ENCODE measurements around the gene CCDC188.
A peak's percentile ranks its signal among the peaks of the same experiment; 100 is the strongest.

Gene CCDC188

DNA sequence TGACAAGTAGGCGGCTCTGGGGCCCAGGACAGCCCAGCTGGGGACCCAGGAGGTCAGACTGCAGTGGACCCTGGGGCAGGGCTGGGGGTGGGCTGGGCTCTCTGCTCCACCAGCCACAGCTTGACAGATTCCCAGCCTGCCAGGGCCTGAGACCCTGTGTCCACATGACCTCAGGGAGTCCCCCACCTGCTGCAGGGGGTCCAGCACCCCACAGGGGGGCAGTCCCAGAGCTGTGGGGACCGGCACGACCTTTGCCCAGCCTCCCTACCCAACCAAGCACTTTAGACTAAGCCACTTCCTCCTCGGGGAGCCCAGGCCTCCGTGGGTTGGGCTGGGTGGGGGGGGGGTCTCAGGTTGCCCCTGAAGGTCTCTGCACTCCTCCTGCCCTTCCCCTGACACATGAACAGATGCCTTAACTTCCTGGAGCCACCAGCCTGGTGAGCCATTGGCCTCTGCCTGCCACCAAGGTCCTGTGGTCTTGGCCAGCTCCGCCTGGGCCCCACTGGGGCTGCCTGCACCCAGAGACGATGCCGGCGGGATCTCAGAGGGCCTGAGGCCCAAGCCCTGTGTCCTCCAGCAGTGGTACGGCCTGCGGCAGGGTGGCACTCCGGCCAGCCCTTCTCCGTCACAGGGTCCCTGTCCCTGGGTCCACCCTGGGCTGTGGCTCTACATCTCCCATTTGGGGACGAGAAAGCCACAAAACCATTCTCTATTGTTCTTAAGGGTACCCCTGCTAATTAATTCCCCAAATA, 3.4 kb downstream of the CCDC188 start:
- no peak for DNase-seq (ENCODE audit: low read depth)

DNA sequence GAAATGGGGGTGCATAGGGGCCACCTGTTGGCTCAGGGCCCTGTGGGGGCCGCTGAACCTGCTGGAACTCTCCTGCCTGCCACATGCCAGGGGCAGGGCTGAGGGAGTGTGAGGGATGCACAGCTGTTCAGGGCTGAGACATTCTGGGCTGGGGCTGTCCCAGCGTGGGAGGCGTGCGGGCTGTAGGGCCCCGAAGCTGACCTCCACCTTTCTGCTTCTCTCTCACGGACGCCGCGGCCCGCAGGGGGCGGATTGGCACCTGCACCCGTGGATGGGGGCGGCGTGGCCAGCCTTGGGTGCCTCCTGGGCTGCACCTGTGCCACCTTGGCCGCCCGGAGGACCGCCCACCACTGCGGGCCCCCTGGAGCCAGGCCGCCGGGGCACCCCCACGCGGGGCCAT, 4.1 kb downstream of the CCDC188 start:
- DNase-seq (ENCODE audit: low read depth), result no peak

DNA sequence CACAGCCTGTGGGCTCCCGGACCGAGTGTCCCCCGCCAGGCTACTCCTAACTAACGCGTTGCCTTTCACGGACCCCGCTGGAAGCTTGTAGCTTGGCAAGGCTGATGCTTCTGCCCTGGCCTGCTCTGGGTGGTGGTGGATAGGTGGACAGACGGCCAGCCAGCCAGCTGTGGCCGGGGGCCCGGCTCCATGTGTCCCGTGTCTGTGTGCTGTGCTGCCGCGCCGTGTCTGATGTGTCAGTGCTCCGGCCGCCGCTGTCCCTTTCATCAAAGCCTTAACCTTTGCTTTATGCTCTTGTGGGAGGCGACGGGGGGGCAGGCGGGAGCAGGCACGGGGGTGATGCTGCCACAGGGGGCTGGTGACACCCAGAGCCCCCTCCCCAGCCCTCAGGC, 5.0 kb downstream of the CCDC188 start:
- DNase-seq (ENCODE audit: low read depth), result no peak

DNA sequence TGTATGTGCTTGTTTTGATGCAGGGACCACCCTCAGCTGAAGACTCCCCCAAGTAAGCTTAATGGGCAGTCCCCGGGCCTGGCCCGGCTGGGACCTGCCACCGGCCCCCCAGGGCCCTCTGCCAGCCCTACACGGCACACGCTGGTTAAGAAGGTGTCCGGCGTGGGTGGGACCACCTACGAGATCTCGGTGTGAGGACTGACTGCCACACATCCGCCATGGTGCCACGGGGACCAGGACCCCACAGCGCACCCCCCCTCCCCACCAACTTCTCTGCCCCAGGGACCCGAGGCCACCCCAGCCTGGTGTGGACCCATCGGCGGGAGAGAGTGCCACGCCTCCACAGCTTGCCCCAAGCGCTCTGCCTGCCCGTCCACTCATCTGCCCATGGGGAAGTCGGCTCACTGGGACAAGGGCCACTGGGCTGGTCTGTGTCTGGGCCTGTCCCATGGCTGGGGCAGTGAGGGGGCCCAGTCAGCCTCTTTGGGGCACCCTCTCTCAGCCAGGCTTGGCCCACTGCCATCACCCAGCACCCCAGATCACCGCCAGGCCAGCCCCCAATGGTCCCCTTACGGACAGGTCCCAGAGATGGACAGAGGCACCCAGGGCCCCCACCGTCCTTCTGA, 5.5 kb downstream of the CCDC188 start:
- no peak for DNase-seq (ENCODE audit: low read depth)

DNA sequence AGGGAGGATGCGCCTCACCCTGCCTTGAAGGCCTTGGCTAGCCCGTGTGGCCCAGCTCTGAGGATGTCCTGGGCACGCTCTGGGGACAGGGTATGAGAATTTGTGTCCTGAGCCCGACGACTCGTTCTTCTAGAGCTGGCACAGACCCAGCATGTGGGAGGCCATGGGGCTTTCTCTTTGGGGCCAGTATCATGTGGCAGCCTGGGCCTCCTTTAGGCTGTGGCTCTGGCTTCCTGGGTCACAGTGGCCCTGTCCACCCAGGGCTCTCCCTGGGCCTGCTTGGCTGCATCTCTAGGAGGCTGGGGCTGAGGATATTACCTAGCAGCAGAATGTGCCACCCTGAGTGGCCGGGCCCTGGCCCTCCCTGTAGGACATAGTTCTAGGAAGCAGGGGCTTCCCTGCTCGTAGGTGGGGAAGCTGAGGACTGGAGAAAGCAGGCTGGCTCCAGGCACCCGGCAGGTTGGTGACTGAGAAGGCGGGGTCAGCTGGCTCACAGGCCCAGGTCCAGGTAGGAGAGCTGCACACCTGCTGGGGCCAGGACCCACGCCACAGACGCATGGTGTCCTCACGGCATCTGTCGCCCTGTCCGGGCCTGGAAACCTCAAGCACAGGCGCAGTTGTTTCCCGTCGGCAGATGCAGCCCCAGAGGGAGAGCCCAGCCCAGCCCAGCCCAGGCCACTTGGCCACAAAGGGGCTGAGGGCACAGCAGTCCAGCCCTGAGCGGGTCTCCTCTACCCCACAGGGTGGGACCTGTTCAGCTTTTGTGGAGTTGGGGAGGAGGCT, 6.8 kb downstream of the CCDC188 start:
- DNase-seq (ENCODE audit: low read depth), result no peak

DNA sequence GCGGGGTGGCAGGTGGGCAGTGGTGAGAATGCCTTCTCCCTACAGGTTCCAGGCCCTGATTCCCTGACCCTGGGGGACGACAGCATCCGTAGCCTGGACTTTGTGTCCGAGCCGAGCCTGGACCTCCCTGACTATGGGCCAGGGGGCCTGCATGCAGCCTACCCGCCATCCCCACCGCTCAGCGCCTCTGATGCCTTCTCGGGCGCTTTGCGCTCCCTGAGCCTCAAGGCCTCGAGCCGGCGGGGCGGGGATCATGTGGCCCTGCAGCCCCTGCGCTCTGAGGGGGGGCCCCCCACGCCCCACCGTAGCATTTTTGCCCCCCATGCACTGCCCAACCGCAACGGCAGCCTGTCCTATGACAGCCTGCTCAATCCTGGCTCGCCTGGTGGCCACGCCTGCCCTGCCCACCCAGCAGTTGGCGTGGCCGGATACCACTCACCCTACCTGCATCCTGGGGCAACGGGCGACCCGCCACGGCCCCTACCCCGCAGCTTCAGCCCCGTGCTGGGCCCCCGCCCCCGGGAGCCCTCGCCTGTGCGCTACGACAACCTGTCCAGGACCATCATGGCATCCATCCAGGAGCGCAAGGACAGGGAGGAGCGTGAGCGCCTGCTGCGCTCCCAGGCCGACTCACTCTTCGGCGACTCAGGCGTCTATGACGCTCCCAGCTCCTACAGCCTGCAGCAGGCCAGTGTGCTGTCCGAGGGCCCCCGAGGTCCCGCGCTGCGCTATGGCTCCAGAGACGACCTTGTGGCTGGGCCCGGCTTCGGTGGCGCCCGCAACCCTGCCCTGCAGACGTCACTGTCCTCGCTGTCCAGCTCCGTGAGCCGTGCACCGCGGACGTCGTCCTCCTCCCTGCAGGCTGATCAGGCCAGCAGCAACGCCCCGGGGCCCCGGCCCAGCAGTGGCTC, 7.9 kb downstream of the CCDC188 start:
- DNase-seq (ENCODE audit: low read depth), result no peak

DNA sequence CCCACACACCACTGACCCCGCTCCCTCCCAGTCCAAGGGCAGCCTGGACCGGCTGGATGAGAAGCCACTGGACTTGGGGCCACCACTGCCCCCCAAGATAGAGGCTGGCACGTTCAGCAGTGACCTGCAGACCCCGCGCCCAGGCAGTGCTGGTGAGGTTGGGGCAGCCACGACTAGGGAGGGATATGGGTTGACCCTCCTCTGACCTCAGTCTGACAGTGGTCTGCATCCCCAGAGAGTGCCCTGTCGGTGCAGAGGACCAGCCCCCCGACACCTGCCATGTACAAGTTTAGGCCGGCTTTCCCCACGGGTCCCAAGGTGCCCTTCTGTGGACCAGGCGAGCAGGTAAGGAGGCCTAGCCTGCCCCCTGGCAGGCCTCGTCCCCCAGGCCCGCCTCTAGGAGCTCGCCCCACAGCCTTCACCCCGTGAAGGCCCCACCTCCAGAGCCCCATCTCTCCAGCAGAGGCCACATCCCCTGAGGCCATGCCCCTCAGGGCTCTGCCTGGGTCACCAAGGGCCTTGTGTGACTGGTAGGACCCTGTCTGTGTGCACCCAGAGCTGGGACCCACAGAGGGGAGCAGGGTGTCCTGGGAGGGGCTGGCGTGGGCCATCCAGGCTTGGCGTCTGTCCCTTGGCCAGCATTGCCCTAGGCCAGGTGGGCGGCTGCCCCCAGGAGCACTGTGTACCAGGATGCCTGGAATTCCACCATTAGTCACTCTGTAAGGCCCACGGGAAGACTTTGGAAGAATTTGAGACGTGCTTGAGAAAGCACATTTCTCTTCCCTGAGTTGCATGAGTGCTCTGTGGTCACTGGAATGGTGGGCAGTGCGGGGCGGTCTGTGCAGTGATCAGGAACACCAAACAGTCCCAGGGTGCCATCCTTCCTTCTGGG, 9.4 kb downstream of the CCDC188 start:
- DNase-seq (ENCODE audit: low read depth), result peak; percentile 91

DNA sequence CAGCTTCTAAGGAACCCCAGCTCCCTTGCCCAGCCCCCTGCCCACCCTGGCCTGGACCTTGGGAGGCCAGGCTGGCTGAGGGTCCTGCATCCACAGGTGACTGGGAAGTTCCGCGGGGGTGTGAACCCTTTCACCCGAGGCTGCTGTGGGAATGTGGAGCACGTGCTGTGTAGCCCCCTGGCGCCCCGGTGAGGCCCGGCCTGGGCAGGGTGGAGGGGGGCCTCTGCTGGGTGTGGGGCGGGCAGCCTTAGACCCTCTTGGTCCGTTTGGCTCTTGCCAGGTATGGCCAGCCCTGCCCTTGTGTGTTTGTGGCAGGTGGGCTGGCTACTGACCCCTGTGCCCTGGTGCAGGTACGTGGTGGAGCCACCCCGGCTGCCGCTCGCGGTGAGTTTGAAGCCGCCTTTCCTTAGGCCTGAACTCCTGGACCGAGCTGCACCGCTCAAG, 10.3 kb downstream of the CCDC188 start:
- no peak for DNase-seq (ENCODE audit: low read depth)

DNA sequence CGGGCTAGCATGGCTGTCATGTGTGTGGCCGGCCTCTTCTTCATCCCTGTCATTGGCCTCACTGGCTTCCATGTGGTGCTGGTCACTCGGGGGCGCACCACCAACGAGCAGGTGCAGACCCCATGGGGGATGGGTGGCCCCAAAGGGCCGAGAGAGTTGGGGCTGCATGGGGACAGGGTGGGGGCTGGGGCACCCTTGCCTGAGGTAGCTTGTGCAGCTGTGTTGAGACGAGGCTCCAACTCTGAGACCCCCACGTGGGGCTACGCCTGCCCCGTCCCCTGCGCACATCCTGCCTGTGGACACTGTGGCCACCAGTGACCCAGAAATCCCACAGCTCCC, 10.8 kb downstream of the CCDC188 start:
- DNase-seq (ENCODE audit: low read depth), result no peak

DNA sequence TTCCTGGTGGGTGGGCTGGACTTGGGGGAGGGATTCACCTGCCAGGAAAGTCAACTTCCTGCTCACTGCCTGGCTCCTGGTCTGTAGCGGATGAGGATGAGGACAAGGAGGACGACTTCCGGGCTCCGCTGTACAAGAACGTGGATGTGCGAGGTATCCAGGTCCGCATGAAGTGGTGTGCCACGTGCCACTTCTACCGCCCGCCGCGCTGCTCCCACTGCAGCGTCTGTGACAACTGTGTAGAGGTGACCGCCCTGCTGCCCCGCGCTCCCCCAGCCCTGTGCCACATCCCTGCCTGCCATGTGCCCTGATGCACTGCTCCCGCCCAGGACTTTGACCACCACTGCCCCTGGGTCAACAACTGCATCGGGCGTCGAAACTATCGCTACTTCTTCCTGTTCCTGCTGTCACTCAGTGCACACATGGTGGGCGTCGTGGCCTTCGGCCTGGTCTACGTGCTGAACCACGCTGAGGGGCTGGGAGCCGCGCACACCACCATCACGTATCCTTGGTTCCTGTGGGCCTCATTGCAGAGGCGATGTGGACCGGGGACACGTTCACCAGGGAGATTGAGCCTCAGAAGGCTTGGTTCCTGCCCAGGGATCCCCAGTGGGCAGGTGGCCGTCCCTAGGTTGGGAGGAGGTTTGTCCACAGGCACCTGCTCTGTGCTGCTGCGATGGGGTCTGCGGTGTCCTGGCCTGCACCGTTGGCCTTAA, 11.3 kb downstream of the CCDC188 start:
- no peak for DNase-seq (ENCODE audit: low read depth)

DNA sequence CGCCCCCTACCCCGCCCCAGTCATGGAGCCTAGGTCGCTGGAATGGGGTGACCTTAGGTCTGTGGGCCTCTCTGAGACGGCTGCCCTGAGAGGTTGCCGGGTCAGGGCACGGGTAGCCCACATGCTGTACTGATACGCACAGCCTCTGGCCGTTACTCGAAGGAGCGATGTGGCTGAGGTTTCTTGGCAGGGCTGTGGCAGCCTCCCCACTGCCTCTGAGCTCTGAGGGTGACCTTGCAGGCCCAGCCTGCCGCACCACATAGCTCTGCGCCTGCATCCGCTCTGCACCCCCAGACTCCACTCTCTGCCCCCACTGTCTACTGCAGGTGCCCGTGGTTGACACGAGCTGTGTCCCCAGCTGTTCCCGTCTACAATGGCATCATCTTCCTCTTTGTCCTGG, 12.0 kb downstream of the CCDC188 start:
- no peak for DNase-seq (ENCODE audit: low read depth)

DNA sequence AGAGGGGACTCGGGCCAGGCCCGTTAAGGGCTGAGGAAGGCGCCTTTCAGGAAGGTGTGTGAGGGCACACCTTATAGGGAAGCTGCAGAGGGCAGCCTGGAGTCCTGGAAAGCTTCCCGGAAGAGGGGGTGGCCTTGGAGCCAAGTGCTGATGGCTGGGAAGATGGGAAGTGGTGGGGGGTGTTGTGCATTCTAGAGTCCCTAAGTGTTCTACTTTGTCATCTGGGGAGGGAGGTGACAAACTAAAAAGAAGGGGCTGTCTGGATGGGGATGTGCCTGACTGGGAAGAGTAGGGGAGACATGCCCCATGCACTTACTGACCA, 12.5 kb downstream of the CCDC188 start:
- DNase-seq (ENCODE audit: low read depth), result no peak

DNA sequence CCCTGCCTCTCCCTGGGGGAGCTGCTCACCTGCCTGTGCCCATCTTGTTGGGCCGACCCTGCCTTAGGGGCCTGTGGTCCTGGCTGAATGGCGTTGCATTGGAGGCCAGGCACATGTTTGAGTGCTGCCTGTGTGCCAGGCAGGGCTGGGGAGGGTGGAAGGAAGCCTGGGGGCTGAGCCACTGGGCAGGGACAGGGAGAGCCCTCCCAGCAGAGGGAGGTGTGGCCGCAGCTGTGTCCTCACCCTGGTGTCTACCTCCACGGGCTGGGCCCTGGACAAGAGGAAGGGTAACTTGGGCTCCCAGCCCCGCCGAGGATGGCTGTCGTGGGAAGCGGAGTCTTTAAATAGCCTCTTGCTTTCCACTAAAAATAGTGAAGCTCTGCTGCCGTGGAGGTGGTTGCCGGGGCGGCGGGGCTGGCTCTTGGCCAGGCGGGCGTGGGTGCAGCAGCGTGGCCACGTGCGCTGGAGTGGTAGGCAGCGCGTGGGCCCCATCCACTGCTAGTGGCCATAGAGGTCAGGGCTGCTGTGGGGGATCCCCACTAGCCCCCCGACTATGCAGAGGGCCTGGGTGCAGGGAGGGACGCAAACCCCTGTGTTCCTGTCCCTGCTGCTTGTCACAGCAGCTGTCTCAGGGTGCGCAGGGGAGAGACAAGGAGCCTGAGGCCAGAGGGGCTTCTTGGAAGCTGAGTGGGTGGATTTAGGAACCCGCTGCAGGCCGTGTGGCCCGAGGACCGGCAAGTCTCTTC, 13.0 kb downstream of the CCDC188 start:
- DNase-seq (ENCODE audit: low read depth), result no peak

DNA sequence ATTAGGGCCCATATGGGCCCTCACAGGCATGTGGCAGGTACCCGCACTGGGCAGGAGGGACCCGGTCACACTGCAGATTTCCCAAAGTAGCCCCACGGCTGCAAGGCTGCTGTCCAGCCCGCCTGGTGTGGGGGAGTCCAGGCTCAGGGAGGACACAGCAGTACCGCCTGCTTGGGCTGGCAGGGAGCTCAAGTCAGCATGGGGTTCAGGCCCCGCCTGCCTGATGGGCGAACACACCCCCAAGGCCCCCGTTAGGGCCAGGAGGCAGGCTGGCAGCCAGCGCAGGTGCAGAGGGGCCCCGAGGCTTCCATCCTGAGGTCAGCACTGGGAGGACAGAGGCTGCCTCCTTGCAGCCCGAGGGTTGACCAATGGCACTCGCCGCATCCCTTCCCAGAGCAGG, 13.7 kb downstream of the CCDC188 start:
- DNase-seq (ENCODE audit: low read depth), result no peak

DNA sequence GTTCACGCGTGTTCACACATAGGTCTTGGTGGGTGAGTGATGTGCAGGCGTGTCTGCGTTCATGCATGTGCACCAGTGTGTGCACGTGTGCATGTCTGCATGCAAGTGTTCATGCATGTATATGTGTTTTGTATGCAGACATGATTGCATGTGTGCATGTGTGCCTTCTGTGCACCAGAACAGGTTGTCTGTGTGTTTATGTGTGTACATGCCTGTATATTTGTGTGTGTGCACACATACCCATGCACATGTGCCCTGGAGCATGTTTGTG, 14.3 kb downstream of the CCDC188 start:
- no peak for DNase-seq (ENCODE audit: low read depth)

DNA sequence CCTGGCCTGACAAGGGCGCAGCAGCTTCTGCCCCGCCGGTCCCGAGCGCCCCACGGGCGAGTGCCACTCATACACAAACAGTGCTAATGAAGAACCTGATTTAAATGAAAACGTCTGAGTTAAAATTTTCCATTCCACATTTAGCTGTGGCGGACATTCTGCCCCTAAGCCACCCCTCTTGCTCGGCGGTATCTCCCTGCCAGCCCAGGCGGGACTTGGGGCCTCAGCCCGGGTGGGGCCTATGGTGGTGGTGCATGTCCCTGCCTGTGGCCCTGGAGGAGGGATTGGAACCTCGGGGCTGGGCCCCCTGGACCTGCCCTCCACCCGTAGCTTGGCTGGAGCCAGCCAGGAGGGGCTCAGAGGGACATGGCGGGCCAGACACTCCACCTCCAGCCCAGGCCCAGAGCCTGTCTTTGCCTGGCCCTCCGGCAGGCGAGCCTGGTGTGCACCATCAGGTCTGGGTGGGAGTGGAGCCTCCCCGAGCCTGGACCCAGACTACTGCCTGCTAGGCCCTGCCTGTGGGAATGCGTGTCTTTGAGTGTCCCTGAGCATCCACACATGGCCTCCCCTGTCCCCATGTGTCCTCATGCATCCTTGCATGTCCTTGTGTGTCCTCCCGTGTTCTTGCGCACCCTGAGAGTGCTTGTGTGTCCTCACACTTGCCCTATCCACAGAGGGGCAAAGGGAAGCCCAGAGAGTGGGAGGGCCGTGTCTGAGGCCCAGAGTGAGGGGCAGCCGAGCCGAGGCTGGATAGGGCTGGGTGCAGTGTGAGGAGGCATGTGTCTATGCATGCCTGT, 14.9 kb downstream of the CCDC188 start:
- DNase-seq (ENCODE audit: low read depth), result no peak

DNA sequence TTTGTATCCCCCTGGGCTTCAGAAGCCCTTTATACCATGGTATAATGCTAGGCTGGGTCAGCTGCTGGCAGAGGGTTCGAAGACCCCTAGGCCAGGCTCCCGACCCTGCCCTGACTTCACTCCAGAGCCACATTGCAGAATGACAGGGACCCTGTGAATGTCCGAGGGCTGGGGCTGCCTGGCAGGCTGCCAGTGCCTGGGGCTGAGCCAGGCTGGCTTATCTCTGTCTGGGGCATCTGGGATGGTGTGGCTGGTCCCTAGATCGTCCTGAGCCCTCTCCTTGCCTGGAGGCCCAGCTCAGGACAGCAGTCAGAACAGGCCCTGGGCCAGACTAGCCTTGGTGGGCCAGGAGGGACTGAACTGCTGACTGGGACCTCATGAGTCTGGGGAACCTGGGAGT, 15.6 kb downstream of the CCDC188 start:
- DNase-seq (ENCODE audit: low read depth), result no peak

DNA sequence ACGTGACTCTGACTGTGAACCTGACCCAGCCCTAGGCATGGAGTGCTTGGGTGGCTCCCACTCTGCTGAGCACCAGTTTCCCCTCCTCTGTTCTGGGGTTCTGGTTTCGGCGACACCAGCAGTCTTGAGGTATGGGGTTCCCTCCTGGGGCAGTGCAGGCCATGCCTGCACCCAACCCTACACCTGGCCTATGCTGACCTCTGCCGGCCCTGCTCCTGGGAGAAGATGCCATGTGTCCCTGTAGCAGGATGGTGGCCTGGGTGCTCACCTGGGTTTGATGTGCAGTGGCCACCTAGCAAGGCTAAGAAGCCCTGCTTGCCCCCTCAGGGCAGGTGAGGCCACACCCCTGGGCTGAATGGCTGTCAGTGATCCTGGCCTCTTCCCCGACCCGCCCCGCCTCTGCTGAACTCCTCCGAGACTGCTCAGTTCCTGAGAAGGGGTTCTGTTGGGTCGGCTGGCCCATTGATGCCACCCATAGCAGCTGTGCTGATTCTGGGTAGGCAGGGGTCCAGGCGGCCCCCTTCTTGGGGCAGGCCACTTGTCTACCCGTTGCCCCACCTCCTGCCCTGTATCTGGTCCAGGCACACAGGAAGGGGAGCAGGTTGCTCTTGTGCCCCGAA, 16.8 kb downstream of the CCDC188 start:
- DNase-seq (ENCODE audit: low read depth), result no peak

DNA sequence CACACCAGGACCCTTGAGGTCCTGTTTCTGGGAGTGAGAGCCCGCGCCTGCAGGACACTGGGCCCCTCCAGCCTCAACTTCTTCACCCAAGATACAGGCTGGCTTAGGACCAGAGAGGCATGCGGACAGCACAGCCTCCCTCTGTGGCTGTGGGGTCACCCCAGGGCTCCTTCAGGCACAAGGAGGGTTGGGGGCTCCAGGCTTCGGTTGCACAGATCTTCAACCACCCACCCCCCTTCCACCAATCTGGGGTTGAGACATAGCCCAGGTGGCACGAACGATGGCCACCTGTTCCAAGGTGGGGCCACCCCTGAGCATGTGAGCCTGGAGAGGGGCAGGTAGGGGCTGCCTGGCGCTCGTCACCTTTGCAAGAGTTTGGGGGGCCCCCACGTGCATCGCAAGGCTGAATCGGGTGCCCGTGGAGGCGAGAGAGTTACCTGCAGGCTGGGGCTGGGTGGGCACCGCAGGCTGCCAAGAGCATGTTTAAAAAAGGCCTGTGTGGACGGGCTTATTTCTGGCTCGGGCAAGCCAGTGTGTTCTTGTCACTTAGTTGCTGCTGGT, 18.1 kb downstream of the CCDC188 start:
- no peak for DNase-seq (ENCODE audit: low read depth)

All from EH (cell line).